Activated T-cell treated with anti-CD3 and anti-CD28 coated beads for 4 hours (primary cell): ENCODE data around the gene INVS.
"Not testable (repeated sequence)": the region's sequence is repeated elsewhere in the genome, so short reads cannot be mapped to it uniquely, and the experiment has no call there.

Source experiments
- DNase-seq: peaks from one replicate; pipeline ENCODE4 v3.0.0-alpha.2; 2020

The INVS gene

GRCh38 chr9:100084734-100085133 lies 14.3 kb upstream of the INVS start:
- no peak for DNase-seq

DNA sequence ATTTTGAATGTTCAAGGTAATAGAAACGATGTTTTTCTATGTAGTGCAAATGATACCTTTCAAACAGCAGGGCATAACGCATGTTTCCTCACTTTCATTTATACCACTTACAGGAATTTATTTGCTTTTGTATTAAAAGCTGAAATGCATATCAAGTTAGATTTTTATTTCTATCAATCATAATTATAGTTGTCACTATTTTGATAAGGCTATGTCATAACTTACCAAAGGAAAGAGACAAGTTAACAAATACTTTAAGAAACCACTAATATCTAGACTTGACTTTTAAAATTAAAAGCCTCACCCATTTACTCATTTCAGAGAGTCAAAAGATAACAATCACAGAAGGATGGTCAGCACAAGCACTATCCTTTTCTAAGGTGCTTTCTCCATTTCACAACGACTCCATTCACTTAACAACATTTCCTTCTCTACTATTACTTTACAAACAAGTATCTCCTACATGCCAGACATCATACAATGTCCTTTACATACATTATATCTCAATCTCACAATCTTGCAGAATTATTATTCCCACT lies 12.9 kb upstream of the INVS start:
- no peak for DNase-seq

DNA sequence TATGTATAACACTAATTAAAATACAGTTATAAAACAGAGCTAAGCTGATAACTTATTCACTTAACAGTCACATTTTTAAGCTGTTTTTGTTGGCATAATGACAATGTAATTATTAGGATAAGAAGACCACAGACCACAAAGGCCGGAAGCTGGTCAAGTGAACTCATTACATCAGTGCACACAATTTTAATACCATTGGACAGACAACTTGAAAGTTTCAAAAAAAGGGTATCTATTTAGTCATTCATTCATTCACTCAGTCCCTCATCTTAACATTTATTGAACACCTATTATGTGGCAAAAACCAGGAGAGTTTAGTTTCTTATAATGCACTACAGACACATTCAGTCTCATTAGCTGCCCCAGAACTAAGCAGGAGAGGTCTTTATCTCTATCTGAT lies 11.8 kb upstream of the INVS start:
- no peak for DNase-seq

GRCh38 chr9:100088202-100088601 lies 10.8 kb upstream of the INVS start:
- DNase-seq, result no peak

DNA sequence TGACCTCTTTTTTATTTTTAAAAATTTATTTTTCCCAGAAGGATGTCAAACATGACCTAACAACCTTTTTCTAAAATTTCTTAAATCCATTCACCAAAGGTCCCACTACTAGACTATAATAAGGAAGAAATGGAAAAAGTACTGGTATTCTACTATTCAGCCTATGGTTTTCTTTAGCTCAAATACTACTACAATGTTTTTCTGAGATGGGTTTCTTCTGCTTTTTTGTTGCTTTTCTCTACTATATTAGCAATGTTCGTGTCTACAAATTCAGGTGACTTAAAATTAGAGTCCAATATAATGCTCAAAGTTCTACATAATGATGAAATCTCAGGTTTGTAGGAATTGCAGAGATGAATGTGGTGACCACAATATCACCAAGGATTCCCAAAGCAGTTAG lies 8.2 kb upstream of the INVS start:
- no peak for DNase-seq

GRCh38 chr9:100091650-100092049 lies 7.4 kb upstream of the INVS start:
- DNase-seq, result no peak

- DNase-seq, result no peak
These were observed 7.0 kb upstream of the INVS start for GRCh38 chr9:100092066-100092465.

DNA sequence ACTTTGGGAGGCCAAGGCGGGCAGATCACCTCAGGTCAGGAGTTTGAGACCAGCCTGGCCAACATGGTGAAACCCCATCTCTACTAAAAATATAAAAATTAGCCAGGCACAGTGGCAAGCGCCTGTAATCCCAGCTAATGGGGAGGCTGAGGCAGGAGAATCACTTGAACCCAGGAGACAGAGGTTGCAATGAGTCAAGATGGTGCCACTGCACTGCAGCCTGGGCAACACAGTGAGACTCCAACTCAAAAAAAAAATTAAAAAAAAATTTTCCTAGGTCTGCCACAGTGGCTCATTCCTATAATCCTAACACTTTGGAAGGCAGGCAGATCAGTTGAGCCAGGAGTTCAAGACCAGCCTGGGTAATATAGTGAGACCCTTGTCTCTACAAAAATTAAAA lies 4.6 kb upstream of the INVS start:
- not testable (repeated sequence) for DNase-seq

- no peak for DNase-seq
These were observed 2.6 kb upstream of the INVS start for GRCh38 chr9:100096378-100096916.

- peak; percentile 3 for DNase-seq
These were observed 777 bp upstream of the INVS start for GRCh38 chr9:100098046-100098886.

GRCh38 chr9:100099722-100100042 lies 639 bp downstream of the INVS start:
- no peak for DNase-seq

GRCh38 chr9:100100146-100100667 lies 1.2 kb downstream of the INVS start:
- DNase-seq, result no peak

- DNase-seq, result no peak
These were observed 2.6 kb downstream of the INVS start for GRCh38 chr9:100101608-100102007.

- no peak for DNase-seq
These were observed 5.3 kb downstream of the INVS start for GRCh38 chr9:100104314-100104713.

GRCh38 chr9:100105861-100106260 lies 6.8 kb downstream of the INVS start:
- DNase-seq, result no peak

DNA sequence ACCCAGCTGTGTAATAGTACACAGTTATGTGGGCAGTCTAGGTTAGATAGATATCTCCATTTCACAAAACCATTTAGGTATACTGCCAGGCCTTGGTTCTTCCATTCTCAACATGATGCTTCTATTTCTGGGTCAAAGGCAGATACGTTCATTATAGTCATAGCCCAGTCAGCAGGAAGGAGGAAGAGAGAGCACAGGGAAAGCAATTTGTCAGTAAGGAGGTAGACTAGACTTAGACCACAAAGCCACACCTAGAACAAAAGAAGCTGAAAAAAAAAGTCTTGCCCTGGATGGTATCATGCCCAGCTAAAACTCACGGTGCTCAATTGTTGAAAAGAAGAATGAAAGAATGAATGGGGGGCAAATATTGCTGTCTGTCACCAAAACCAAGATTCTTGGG lies 7.6 kb downstream of the INVS start:
- DNase-seq, result no peak

GRCh38 chr9:100108559-100108958 lies 9.5 kb downstream of the INVS start:
- DNase-seq, result no peak

GRCh38 chr9:100111235-100111634 lies 12.2 kb downstream of the INVS start:
- no peak for DNase-seq

DNA sequence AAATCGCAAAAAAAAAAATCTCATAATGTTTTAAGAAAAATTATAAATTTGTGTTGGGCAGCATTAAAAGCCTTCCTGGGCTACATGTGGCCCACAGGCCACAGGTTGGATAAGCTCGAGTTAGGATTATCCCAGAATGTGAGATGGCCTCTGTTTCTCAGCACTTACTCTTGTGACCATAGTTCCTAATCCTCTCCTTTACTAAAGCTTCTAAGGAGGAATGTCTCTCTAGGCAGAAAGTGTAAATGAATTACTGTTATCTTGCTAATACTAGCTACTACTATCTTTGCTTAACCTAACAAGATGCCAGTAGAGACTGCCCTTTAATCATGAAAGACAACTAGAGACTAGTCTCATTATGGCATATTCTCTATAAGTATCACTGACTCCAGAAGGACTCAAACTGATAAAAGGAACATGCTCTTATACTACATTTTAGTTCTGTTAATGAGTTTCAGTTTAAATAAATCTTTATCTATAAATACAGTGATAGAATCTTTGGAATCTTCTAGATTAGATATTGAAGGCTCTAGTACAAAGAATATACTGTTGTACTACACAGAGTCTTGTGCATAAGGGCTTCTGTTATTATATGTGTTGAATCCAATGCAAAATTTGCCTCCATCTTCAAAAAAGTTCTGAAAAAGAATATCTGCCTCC lies 13.8 kb downstream of the INVS start:
- no peak for DNase-seq

DNA sequence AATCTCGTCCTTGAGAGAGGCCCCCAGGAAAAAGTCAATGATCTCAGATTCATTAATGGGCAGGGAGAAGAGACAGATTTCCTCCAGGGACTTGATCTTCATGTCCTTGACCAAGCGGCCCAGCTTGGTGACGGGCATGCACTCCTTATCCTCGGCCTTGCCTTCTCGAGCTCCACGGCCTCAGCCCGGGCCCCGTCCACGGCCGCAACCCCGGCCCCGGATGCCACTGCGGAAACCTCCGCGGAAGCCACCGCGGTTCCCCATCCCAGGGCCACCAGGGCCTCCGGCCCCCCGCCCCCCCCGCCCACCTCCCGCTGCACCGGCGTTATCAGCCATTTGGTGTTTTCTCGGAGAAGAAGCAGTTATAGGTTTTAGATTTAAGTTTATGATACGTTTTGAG lies 18.3 kb downstream of the INVS start:
- DNase-seq, result no peak

- DNase-seq, result no peak
These were observed 21.2 kb downstream of the INVS start for GRCh38 chr9:100120286-100120685.

GRCh38 chr9:100125236-100125635 lies 26.2 kb downstream of the INVS start:
- no peak for DNase-seq

DNA sequence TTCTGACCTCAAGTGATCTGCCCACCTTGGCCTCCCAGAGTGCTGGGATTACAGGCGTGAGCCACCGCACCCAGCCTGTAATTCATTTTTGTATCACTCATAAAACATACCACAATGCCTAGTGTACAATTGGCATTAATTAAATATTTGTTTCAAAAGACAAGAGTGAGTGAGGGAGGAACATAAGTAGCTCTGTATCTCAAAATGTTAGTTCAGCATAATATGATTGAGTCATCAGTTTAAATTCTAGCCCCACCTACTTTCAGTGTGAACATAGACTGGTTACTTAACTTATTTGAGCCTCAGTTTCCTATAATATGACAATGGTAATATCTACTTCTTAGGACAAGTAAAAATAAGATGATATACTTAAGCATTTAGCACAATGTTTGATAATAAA lies 26.9 kb downstream of the INVS start:
- no peak for DNase-seq

DNA sequence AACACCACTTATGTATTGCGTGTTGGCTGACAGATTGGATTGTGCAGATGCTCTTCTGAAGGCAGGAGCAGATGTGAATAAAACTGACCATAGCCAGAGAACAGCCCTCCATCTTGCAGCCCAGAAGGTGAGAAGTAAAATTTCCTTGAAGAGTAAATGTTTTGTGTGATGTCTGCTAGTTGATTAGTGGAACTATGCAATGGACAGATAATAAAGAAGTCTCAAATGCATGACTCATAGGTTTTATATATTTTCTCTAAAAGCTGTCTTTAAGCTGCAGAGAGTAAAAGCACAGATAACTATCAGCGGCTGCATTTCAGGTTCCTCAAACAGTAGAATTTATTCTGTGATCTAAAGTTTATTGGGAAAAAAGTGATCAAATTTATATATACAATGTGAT lies 27.4 kb downstream of the INVS start:
- no peak for DNase-seq
